ENCODE results near the gene VWA5B2.

Gene VWA5B2

GRCh38 chr3:184282941-184283340 lies 53.6 kb downstream of the VWA5B2 start:
- no peak for FAIRE-seq

GRCh38 chr3:184283681-184284080 lies 54.3 kb downstream of the VWA5B2 start:
- no peak for FAIRE-seq

- FAIRE-seq, result no peak
Measured at GRCh38 chr3:184284696-184285095, 55.3 kb downstream of the VWA5B2 start.

GRCh38 chr3:184289426-184289938 lies 60.1 kb downstream of the VWA5B2 start:
- no peak for FAIRE-seq

GRCh38 chr3:184290331-184290730 lies 60.9 kb downstream of the VWA5B2 start:
- no peak for FAIRE-seq

- FAIRE-seq, result no peak
Measured at GRCh38 chr3:184291044-184291737, 61.8 kb downstream of the VWA5B2 start.
